Small intestine (tissue), 7 donors: Measurements from ENCODE around the gene COL27A1. TPM values are rescaled to one million over a fixed set of nuclear protein-coding genes. Genes with fewer than 3 reads are reported as not detected.

Experiments used
- DNase-seq, 2 donors: peaks; one replicate each; pipeline versions ENCODE4 v3.0.0 to v3.0.0-alpha.2; 2013
- FAIRE-seq: peaks from 2 replicates; lab custom pipeline; 2012; peaks lifted over from hg19 to GRCh38; lab: Jason Lieb, UNC
- H3K27ac ChIP-seq, 3 donors: one replicate each; pipeline ENCODE4 v1.5.1; 2013; ENCODE audit warnings: low read length in 2 of 3, mild to moderate bottlenecking in 2 of 3, control low read depth in 1 of 3, inconsistent platforms in 1 of 3, low read depth in 1 of 3, moderate library complexity in 1 of 3
- H3K27me3 ChIP-seq, 3 donors: one replicate each; pipeline ENCODE4 v1.6.1; 2013; ENCODE audit warnings: low read length in 3 of 3, inconsistent platforms in 1 of 3; ENCODE audit not compliant: control insufficient read depth in 3 of 3, insufficient read depth in 3 of 3
- H3K36me3 ChIP-seq, 3 donors: one replicate each; pipeline ENCODE4 v1.6.1; 2013; ENCODE audit warnings: low read length in 3 of 3, inconsistent platforms in 1 of 3, low read depth in 1 of 3, mild to moderate bottlenecking in 1 of 3, moderate library complexity in 1 of 3; ENCODE audit not compliant: control insufficient read depth in 3 of 3, insufficient read depth in 2 of 3
- H3K4me1 ChIP-seq, 3 donors: one replicate each; pipeline ENCODE4 v1.6.1; 2013; ENCODE audit warnings: low read length in 2 of 3, inconsistent platforms in 1 of 3, low read depth in 1 of 3, mild to moderate bottlenecking in 1 of 3, moderate library complexity in 1 of 3; ENCODE audit not compliant: control insufficient read depth in 3 of 3, insufficient read depth in 2 of 3
- H3K4me3 ChIP-seq, 3 donors: one replicate each; pipeline ENCODE4 v1.5.1; 2013; ENCODE audit warnings: low read length in 3 of 3, control low read depth in 1 of 3, inconsistent platforms in 1 of 3, low read depth in 1 of 3, mild to moderate bottlenecking in 1 of 3, moderate library complexity in 1 of 3
- H3K9me3 ChIP-seq, 2 donors: one replicate each; pipeline ENCODE4 v1.6.1; 2013; ENCODE audit warnings: low read depth in 1 of 2, low read length in 1 of 2; ENCODE audit not compliant: control insufficient read depth in 2 of 2, insufficient read depth in 1 of 2
- WGBS, 3 donors: extraction: QIAGEN DNeasy Blood & Tissue Kit; methylation state at CpG; one replicate each; pipeline ENCODE4 v1.1.7; 2013; 5-methylcytosine and 5-hydroxymethylcytosine counted together
- polyA plus RNA-seq, 4 donors: library from polyadenylated mRNA; stranded (reverse) in 3 of 4; unstranded in 1 of 4; fragments of 200-250 nt in 3 of 4; fragments of 120-200 nt in 1 of 4; gene quantifications; one replicate each; pipeline versions ENCODE4 v1.2.1 to v1.2.3, GENCODE V29; 2013
- donor health status: healthy with polysubstance abuse.
- donor health status: control.
- donor health status: control.
- donor health status: Bipolar disorder and iron deficiency.
- donor health status: healthy.

The COL27A1 gene
- polyA plus RNA-seq, 4 donors: 0.45 to 123 (median 1.8) TPM

DNA sequence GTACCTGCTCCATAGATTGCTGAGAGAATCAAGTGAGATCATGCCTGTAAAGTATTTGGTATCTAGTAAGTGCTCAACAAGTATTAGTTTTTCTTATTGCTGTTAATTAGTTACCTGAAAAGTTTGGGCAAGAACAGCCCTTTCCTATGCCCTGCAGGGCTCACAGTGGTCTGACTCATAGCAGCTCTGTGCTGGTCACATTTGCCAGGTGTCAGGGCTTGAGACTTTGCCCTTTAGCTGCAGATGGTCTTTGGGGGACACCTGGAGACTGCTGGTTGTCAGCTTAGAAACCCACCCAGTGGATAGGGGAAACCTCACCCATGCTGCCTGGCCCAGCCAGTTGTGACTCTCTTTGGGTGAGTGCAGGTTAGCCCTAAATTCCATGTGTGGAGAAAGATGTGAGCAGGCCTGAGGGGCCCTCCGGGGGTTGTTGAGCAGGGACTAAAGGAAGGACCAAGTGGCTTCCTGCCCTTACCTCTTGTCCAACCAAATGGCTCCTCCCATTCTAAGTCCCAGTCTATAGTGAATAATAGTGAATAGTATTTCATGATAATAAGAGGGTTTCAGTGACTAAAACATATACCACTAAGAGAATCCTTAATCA is 9.0 kb downstream of the COL27A1 start:
- no peaks in the 10 kb centered on the region for H3K27me3 ChIP-seq
- H3K27ac ChIP-seq: peak overlapping the region in 1 of 3 donors; percentile 59
- no peak overlapping the region for H3K4me3 ChIP-seq
- DNase-seq (peak in 1 of 2 donors; percentile 48), FAIRE-seq (no peak)
- peaks cover 0 to 47% (median 2%) of the 10 kb centered on the region in 3 donors for H3K4me1 ChIP-seq
- no peaks in the 10 kb centered on the region for H3K9me3 ChIP-seq
- WGBS, 3 donors: 62 to 83% (median 65%) methylated on average over 1 of the region's 1 CpG
- peaks cover 0 to 45% (median 0%) of the 10 kb centered on the region in 3 donors for H3K36me3 ChIP-seq

DNA sequence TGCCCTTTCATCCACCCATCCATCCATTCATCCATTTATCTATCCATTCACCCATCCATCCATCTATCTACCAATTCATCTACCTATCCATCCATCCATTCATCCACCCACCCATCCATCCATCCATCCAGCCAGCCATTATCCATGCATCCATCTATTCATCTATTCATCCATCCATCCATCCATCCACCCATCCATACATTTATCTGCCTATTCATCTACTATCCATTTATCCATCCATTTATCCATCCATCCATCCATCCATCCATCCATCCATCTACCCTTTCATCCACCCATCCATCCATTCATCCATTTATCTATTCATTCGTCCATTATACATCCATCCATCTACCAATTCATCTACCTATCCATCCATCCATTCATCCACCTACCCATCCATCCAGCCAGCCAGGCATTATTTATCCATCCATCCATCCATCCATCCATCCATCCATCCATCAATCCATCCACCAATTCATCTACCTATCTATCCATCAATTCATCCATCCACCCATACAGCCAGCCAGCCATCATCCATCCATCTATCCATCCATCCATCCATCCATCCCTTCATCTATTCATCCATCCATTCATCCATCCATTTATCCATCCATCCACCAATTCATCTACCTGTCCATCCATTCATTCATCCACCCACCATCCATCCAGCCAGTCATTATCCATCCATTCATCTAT is 10.2 kb downstream of the COL27A1 start:
- WGBS, 3 donors: 85 to 94% (median 93%) methylated on average over 1 of the region's 1 CpG
- FAIRE-seq: no peak

DNA sequence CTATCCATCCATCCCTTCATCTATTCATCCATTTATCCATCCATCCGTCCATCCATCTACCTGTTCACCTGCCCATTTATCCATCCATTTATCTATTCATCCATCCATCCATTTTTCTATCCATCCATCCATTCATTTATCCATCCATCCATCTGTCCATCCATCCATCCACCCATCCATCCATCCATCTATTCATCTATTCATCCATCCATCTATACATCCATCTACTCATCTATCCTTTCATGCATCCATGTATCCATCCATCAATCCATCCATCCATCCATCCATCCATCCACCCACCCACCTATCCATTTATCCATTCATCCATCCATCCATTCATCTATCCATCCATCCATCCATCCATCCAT is 10.8 kb downstream of the COL27A1 start:
- H3K4me3 ChIP-seq: no peak overlapping the region
- H3K27ac ChIP-seq: no peak overlapping the region
- FAIRE-seq (no peak), DNase-seq (no peak)
- no peaks in the 10 kb centered on the region for H3K27me3 ChIP-seq
- WGBS, 3 donors: 88 to 97% (median 93%) methylated on average over 1 of the region's 1 CpG
- H3K9me3 ChIP-seq: no peaks in the 10 kb centered on the region
- H3K4me1 ChIP-seq: peaks cover 0 to 40% (median 0%) of the 10 kb centered on the region in 3 donors
- peaks cover 0 to 60% (median 0%) of the 10 kb centered on the region in 3 donors for H3K36me3 ChIP-seq

More for the DNA sequence above, 10.2 kb downstream of the COL27A1 start:
- no peak overlapping the region for H3K4me3 ChIP-seq
- no peak overlapping the region for H3K27ac ChIP-seq
- DNase-seq: no peak
- peaks cover 0 to 57% (median 0%) of the 10 kb centered on the region in 3 donors for H3K36me3 ChIP-seq
- no peaks in the 10 kb centered on the region for H3K9me3 ChIP-seq
- H3K27me3 ChIP-seq: no peaks in the 10 kb centered on the region
- peaks cover 0 to 45% (median 0%) of the 10 kb centered on the region in 3 donors for H3K4me1 ChIP-seq

DNA sequence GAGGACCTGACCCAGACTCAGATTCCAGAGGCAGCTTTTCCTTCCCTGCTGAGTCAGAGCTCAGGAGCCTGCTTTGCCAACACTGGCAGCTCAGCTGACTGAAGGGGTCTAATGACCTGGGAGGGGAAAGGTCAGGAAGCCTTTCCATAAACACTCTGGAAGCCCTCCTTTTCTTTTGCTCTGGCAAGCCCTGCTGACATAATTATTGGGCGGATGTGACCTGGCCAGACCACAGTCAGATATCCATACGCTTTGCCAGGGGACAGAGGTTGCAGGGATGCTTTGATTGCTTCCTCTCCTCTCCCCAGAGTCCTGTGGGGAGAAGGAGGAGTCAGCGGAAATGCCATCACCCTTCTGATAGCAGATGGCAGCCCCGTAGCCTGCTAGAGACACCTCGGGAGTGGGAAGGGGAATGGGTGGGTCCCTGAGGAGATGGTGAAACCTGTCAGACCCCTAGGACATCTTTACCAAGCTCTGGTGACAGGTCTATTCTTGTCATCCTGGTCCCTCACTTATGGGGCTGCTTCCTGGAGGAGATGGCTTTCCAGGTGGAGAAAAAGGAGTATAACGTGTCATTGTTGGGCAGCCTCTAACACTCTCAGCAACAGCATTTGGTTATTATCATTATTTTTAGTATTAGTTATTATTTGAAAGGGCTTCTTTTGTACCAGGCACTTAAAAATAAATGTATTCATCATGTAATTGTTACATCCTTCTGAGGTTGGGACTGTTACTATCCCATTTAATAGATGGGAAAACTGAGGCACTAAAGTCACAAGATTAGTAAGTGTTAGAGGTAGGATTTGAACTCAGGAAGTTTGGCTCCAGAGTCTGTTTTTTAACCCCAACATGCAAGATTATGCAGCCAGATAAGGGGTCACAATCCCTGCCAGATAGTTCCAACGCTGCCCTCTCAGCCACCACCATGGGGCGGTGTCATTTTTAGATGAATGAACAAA is 11.6 kb downstream of the COL27A1 start:
- Histone ChIP-seq H3K9me3 (no peaks in the 10 kb centered on the region), H3K27ac (no peak overlapping the region), H3K4me3 (no peak overlapping the region), H3K36me3 (peaks cover 0 to 64% (median 0%) of the 10 kb centered on the region in 3 donors), H3K27me3 (no peaks in the 10 kb centered on the region), H3K4me1 (peaks cover 0 to 33% (median 0%) of the 10 kb centered on the region in 3 donors)
- 70 to 85% (median 80%) methylated on average over 8 of the region's 8 CpGs for whole genome bisulfite sequencing, 3 donors
- DNase-seq (no peak), FAIRE-seq (no peak)

DNA sequence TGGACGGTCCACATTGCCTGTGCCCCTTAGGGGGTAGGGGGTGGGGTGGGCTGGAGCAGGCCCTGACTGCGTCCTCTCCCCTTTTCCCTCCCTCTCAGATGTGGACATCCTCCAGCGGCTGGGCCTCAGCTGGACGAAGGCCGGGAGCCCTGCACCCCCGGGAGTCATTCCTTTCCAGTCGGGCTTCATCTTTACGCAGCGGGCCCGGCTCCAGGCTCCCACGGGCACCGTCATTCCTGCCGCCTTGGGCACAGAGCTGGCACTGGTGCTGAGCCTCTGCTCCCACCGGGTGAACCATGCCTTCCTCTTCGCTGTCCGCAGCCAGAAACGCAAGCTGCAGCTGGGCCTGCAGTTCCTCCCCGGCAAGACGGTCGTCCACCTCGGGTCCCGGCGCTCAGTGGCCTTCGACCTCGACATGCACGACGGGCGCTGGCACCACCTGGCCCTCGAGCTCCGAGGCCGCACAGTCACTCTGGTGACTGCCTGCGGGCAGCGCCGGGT is 12.3 kb downstream of the COL27A1 start:
- H3K36me3 ChIP-seq: peaks cover 0 to 62% (median 0%) of the 10 kb centered on the region in 3 donors
- peaks cover 0 to 26% (median 0%) of the 10 kb centered on the region in 3 donors for H3K4me1 ChIP-seq
- H3K4me3 ChIP-seq: no peak overlapping the region
- DNase-seq (no peak), FAIRE-seq (no peak)
- no peaks in the 10 kb centered on the region for H3K9me3 ChIP-seq
- H3K27me3 ChIP-seq: no peaks in the 10 kb centered on the region
- H3K27ac ChIP-seq: no peak overlapping the region
- WGBS, 3 donors: 78 to 83% (median 82%) methylated on average over 34 of the region's 34 CpGs

DNA sequence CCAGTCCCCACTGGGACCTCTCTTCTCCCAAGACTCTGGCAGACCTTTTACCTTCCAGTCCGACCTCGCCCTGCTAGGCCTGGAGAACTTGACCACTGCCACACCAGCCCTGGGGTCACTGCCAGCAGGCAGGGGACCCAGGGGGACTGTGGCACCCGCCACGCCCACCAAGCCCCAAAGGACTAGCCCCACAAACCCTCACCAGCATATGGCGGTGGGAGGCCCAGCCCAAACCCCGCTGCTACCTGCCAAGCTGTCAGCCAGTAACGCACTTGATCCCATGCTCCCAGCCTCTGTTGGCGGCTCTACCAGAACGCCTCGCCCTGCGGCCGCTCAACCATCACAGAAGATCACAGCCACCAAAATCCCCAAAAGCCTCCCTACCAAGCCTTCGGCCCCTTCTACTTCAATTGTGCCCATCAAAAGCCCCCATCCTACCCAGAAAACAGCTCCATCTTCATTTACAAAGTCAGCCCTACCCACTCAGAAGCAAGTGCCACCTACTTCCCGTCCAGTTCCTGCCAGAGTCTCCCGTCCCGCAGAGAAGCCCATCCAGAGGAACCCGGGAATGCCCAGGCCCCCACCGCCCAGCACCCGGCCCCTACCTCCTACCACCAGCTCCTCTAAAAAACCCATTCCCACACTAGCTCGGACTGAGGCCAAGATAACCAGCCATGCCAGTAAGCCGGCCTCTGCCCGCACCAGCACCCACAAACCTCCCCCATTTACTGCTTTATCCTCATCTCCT is 13.1 kb downstream of the COL27A1 start:
- Histone ChIP-seq H3K4me3 (no peak overlapping the region), H3K27me3 (no peaks in the 10 kb centered on the region), H3K9me3 (no peaks in the 10 kb centered on the region), H3K27ac (no peak overlapping the region), H3K4me1 (peaks cover 0 to 26% (median 0%) of the 10 kb centered on the region in 3 donors), H3K36me3 (peaks cover 0 to 68% (median 0%) of the 10 kb centered on the region in 3 donors)
- WGBS, 3 donors: 87 to 92% (median 87%) methylated on average over 22 of the region's 22 CpGs
- DNase-seq (no peak), FAIRE-seq (no peak)

DNA sequence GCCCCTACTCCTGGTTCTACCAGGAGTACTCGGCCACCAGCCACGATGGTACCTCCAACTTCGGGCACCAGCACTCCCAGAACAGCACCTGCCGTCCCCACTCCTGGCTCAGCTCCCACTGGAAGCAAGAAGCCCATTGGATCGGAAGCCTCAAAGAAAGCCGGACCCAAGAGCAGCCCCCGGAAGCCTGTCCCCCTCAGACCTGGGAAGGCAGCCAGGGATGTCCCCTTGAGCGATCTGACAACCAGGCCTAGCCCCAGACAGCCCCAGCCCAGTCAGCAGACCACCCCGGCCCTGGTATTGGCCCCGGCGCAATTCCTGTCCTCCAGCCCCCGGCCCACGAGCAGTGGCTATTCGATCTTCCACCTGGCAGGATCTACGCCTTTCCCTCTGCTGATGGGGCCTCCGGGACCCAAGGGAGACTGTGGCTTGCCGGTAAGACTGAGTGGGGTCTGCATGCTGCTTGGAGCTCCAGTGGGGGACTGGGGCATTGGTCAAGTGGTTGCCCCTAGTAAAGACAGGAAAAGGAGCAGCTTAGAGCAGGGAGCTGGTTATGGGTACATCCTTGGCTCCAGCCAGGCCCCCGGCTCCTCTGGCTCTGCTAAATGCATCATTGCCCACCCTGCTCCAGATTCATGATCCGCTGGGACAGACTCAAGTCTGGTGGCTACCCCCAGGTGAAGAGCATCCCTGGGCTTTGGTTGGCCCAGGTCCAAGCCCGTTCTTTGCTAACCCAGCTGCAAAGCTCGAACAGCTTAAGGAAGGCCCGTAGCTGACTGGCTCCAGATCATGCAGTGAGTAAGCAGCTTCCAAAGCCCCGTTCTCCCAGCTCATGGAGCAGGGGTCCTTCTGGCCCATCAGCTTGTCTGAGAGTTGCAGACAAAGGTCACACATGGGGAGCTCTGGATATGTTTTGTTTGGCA is 14.0 kb downstream of the COL27A1 start:
- Histone ChIP-seq H3K4me1 (peaks cover 0 to 25% (median 0%) of the 10 kb centered on the region in 3 donors), H3K27me3 (no peaks in the 10 kb centered on the region), H3K4me3 (no peak overlapping the region), H3K9me3 (no peaks in the 10 kb centered on the region), H3K36me3 (peaks cover 0 to 73% (median 0%) of the 10 kb centered on the region in 3 donors), H3K27ac (peak overlapping the region in 1 of 3 donors; percentile 57)
- no peak for DNase-seq
- WGBS, 3 donors: 78 to 80% (median 78%) methylated on average over 19 to 23 of the region's 23 CpGs
- no peak for FAIRE-seq
